ENCODE data around the gene CTDP1.
"Not testable (repeated sequence)": the region's sequence is repeated elsewhere in the genome, so short reads cannot be mapped to it uniquely, and the experiment has no call there.

The CTDP1 gene

GRCh38 chr18:79681484-79682387 is 2.1 kb downstream of the CTDP1 start:
- peak; percentile 47 for DNase-seq (ENCODE audit: low read depth)

GRCh38 chr18:79682481-79682880 is 2.9 kb downstream of the CTDP1 start:
- DNase-seq (ENCODE audit: low read depth): no peak

GRCh38 chr18:79682894-79683625 is 3.5 kb downstream of the CTDP1 start:
- DNase-seq (ENCODE audit: low read depth): no peak

GRCh38 chr18:79683626-79684282 is 4.2 kb downstream of the CTDP1 start:
- no peak for DNase-seq (ENCODE audit: low read depth)

DNA sequence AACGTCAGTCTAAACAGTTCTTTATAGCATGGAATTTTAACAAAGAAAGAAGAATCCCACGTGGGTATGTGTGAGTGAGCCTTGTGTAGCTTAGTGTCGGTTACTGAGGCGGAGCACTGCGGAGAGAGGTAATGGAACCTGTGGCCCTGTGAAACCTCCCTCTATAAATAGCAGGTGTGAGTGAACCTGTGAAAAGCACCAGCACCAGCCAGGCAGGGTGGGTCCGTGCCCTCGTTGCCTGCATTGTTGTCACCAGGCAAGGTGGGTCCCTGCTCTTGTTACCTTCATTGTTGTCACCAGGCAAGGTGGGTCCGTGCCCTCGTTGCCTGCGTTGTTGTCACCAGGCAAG is 4.7 kb downstream of the CTDP1 start:
- no peak for DNase-seq (ENCODE audit: low read depth)

DNA sequence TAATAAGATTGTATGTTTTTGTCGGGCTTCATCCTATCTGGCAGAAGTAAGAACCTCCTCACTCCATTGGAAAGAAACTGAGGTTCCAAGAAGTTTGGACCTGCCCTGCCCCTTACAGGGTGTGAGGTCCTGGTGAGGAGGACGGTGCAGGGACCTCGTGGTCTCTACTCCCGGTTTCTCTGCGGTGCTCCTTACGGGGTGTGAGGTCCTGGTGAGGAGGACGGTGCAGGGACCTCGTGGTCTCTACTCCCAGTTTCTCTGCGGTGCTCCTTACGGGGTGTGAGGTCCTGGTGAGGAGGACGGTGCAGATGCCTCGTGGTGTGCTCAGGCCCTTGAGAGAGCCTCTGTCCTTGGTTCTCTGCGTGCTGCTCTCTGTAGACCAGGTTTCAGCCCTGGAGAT is 5.2 kb downstream of the CTDP1 start:
- no peak for DNase-seq (ENCODE audit: low read depth)

DNA sequence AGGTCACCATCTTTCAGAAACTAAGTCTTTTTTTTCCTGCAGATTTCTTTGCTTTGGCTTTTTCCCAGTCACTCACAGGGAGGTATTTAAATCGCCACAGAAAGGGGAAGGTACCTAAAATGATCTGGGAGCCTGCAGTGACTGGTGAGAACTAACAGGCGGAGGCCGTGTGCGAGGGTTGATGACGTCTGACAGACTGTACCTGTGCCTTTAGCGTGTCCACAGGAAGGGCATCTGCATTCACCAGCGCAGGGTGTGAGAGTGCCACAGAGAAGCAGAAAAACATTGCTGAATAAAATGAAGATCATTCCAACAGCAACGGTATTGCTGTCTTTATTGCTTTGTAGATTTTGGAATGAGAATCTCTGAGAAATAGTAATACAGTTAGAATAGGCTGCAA is 5.7 kb downstream of the CTDP1 start:
- DNase-seq (ENCODE audit: low read depth): no peak

DNA sequence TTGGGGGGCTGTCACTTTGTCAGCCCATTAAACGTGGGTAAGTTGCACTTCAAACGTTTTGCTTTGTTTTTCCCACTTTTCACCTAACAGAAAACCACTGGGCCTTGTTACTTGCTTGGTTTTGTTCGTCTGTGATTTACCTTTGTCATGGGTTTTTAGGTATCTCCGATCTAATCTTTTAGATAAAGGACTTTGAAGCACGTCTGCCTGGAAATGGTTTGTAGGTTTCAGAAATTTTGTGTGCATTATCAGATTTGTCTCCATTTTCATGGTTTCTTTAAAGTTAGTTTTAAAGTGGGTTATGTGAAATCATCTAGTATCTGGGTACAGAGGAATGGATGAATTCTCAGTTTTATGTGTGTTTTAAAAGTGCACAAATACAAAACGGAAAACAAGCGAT is 6.4 kb downstream of the CTDP1 start:
- no peak for DNase-seq (ENCODE audit: low read depth)

- no peak for DNase-seq (ENCODE audit: low read depth)
Measured at GRCh38 chr18:79687806-79688205, 8.2 kb downstream of the CTDP1 start.

DNA sequence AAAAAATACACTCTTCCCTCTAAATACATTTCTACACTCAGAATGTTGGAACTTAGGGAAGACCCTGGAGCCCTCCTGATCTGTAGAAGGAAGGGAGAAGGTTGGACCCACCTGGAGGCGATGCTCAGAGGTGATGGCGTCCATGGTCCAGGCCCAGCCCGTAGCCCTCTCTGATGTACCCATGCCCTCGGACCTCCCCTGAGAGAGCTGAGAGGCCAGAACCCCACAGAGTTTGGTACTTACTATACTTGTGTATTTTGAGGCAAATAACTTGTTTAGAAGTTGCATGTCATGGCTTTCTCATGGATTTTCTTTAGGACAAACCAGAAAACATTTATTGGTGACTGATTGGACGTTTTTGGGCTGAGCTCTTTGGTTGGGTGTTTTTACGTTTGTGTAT is 10.5 kb downstream of the CTDP1 start:
- DNase-seq (ENCODE audit: low read depth): no peak

GRCh38 chr18:79690586-79691482 is 11.2 kb downstream of the CTDP1 start:
- no peak for DNase-seq (ENCODE audit: low read depth)

DNA sequence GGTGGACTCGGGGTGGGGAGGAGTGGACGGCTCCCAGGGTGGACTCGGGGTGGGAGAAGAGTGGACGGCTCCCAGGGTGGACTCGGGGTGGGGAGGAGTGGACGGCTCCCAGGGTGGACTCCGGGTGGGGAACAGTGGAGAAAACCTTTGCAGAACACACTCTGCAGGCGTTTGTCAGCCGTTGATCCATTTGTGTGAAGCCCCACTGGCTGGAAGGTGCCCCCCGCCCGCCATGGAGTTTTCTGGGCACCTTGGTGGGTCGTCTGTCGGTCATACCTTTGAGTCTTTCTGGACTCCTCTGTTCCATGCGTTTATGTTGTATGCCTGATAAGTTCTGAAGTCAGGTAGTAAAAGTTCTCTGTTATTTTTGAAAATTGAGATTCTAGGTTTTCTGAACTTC is 12.5 kb downstream of the CTDP1 start:
- no peak for DNase-seq (ENCODE audit: low read depth)

- no peak for DNase-seq (ENCODE audit: low read depth)
Measured at GRCh38 chr18:79692886-79693285, 13.3 kb downstream of the CTDP1 start.

DNA sequence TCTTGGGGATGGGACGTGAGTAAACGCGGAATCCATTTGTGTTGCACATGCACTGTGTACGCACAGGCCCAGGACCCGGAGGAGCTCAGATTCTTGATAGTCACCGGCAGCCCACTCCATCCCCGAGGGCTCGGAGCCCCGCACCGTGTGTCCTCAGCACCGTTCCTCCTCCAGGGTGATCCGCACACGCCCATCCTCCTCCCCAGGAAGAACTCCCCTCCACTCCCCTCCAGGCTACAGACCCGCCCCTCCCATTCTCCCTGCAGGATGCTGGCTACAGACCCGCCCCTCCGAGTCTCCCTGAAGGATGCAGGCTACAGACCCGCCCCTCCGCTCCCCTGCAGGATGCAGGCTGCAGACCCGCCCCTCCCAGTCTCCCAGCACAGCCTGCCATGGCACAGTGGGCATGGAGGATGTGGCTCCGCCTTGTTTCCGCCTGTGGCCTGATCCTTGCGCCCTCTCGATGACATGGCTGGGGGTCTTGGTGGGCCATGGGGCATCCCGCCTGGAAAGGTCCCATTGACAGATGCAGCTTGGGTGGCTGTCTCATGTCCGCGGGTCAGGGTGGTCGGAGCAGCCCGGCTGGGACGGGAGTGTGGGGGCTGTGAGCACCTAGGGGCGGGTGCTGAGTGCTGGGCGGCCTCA is 14.1 kb downstream of the CTDP1 start:
- DNase-seq (ENCODE audit: low read depth): no peak

- not testable (repeated sequence) for DNase-seq (ENCODE audit: low read depth)
Measured at GRCh38 chr18:79694206-79694894, 14.7 kb downstream of the CTDP1 start.

DNA sequence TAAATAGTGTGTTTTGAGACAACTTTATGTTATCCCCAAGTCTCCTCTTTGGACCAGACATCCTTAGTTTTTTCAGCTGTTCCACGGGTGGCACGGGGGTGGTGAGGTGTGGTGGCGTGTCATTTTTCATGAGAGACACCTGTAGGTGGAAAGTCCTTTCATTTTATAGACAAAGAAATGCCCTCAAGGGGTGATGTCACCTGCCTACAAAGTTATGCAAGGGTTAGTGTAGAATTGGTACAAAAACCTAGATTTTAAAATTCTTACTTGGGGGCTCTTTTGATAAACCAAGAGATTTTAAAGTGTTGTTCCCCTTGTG is 15.3 kb downstream of the CTDP1 start:
- DNase-seq (ENCODE audit: low read depth): no peak

DNA sequence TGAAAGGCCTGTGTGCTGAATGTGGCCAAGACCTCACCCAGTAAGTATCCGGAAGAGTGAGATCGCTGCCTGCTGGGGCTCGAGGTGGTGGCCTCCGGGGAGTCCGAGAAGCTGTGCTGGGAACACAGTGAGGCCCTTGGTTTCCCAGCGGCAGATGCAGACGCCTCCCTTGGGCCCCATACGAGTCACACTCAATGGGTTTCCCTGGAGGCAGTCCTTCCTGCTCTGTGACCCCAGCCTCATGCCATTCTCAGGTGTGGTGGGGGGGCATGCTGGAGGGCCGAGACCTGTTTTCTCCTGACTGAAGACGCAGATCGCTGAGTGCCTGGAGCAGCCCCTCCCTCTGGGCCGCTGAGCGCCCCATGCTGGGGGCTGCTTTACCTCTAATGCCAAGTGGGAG is 15.7 kb downstream of the CTDP1 start:
- no peak for DNase-seq (ENCODE audit: low read depth)

GRCh38 chr18:79695856-79696850 is 16.6 kb downstream of the CTDP1 start:
- DNase-seq (ENCODE audit: low read depth): no peak

- no peak for DNase-seq (ENCODE audit: low read depth)
Measured at GRCh38 chr18:79697178-79697577, 17.6 kb downstream of the CTDP1 start.

GRCh38 chr18:79697976-79698375 is 18.4 kb downstream of the CTDP1 start:
- no peak for DNase-seq (ENCODE audit: low read depth)
